ENCODE measurements around the gene USP43. TPM values are rescaled to one million over a fixed set of nuclear protein-coding genes. Genes with fewer than 3 reads are reported as not detected.
"Not testable (repeated sequence)": the region's sequence is repeated elsewhere in the genome, so short reads cannot be mapped to it uniquely, and the experiment has no call there.

USP43 gene, protein sequence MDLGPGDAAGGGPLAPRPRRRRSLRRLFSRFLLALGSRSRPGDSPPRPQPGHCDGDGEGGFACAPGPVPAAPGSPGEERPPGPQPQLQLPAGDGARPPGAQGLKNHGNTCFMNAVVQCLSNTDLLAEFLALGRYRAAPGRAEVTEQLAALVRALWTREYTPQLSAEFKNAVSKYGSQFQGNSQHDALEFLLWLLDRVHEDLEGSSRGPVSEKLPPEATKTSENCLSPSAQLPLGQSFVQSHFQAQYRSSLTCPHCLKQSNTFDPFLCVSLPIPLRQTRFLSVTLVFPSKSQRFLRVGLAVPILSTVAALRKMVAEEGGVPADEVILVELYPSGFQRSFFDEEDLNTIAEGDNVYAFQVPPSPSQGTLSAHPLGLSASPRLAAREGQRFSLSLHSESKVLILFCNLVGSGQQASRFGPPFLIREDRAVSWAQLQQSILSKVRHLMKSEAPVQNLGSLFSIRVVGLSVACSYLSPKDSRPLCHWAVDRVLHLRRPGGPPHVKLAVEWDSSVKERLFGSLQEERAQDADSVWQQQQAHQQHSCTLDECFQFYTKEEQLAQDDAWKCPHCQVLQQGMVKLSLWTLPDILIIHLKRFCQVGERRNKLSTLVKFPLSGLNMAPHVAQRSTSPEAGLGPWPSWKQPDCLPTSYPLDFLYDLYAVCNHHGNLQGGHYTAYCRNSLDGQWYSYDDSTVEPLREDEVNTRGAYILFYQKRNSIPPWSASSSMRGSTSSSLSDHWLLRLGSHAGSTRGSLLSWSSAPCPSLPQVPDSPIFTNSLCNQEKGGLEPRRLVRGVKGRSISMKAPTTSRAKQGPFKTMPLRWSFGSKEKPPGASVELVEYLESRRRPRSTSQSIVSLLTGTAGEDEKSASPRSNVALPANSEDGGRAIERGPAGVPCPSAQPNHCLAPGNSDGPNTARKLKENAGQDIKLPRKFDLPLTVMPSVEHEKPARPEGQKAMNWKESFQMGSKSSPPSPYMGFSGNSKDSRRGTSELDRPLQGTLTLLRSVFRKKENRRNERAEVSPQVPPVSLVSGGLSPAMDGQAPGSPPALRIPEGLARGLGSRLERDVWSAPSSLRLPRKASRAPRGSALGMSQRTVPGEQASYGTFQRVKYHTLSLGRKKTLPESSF
- under 1 TPM; 0.25 to 0.30 TPM for total RNA-seq

GRCh38 chr17:9644910-9645751 is at the start of gene USP43:
USP43 (plus strand) TSS chr17:9645517; CDS start chr17:9645633, 116 bp downstream.
- ChIA-PET POLR2A (interaction anchor here (0.6 kb wide), 1 partner anchor 1437 kb away, joined by 3 read pairs; no protein-coding TSS in a partner anchor), CTCF (no interaction called here)
- peak; percentile 18 for DNase-seq
- no peaks in the 10 kb centered on the region for H3K36me3 Mint-ChIP-seq (ENCODE audit: low read depth)
- H3K4me3 Mint-ChIP-seq: peak within 1 kb of the TSS; percentile 68
- peaks cover 14% of the 10 kb centered on the region for H3K4me1 Mint-ChIP-seq
- H3K27me3 Mint-ChIP-seq: peaks cover 52% of the 10 kb centered on the region
- H3K27ac Mint-ChIP-seq: no peak within 1 kb of the TSS
- H3K9me3 Mint-ChIP-seq: no peaks in the 10 kb centered on the region

DNA sequence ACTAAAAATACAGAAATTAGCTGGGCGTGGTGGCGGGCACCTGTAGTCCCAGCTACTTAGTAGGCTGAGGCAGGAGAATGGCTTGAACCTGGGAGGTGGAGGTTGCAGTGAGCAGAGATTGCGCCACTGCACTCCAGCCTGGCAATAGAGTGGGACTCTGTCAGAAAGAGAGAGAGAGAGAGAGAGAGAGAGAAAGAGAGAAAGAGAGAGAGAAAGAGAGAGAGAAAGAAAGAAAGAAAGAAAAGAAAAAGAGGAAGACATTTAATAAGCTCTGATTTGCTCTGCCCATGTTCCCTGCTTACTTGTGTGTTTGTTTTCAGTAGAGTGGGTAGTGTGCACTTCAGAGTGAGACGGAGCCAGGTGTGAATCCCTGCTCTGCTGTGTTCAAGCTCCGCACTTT is 47.7 kb upstream of the USP43 start:
- H3K4me1 Mint-ChIP-seq; H3K27me3 Mint-ChIP-seq; POLR2A ChIA-PET; H3K27ac Mint-ChIP-seq; H3K4me3 Mint-ChIP-seq; H3K36me3 Mint-ChIP-seq (ENCODE audit: low read depth); H3K9me3 Mint-ChIP-seq; DNase-seq: not testable (repeated sequence)
- CTCF ChIA-PET: interaction anchor here (0.9 kb wide), 1 partner anchor 20 kb away, joined by 3 read pairs; no protein-coding TSS in a partner anchor

DNA sequence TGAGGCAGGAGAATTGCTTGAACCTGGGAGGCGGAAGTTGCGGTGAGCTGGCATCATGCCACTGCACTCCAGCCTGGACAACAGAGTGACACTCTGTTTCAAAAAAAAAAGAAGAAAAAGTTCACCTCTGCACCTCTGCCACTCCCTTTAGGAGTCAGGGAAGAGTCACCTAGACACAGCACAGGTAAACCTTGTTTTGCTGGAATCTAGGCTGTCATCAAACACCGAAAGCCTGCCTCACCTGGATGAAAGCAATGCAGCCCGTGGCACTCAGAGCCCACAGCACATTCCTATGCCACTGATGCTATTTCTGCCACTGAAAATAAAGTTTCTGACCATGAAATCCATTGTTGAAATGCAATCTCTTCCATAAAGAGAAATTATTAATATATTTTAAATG is 46.7 kb upstream of the USP43 start:
- CTCF ChIA-PET: no interaction called here
- POLR2A ChIA-PET: no interaction called here

DNA sequence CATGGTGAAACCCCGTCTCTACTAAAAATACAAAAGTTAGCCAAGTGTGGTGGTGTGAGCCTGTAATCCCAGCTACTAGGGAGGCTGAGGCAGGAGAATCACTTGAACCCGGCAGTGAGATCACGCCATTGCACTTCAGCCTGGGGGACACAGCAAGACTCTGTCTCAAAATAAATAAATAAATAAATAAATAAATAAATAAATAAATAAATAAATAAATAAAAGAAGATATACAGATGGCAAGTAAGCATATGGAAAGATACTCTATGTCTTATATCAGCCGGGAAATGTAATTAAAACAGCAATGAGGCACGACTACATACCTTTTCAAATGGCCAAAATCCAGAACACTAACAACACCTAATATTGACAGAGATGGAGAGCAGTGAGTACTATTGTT is 40.7 kb upstream of the USP43 start:
- POLR2A ChIA-PET; CTCF ChIA-PET; H3K27ac Mint-ChIP-seq; H3K4me3 Mint-ChIP-seq; H3K36me3 Mint-ChIP-seq (ENCODE audit: low read depth); H3K4me1 Mint-ChIP-seq; H3K27me3 Mint-ChIP-seq; DNase-seq; H3K9me3 Mint-ChIP-seq: not testable (repeated sequence)

More for the DNA sequence above, 46.7 kb upstream of the USP43 start:
- Mint-ChIP-seq H3K27me3 (peaks cover 4% of the 10 kb centered on the region), H3K27ac (no peak overlapping the region), H3K36me3 (ENCODE audit: low read depth) (no peaks in the 10 kb centered on the region), H3K4me3 (no peak overlapping the region), H3K9me3 (no peaks in the 10 kb centered on the region), H3K4me1 (no peaks in the 10 kb centered on the region)
- DNase-seq: no peak

DNA sequence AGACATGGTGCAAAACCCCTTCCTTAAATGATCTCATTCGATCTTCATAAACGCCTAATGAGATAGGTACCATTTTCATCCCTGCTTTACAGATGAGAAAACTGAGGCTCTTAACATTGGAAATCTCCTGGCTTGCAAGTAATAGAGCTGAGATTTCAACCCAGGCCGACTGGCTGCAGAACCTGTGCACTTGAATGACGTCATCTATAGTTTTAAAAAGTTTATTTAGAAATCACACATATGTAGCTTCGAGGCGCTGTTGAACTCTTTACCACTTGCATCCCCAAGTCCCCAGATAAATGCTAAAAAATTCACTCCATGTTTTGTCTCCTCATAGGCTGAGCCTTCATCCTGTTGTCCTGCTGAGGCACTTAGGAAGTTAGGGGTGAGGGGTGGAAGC is 38.9 kb upstream of the USP43 start:
- Mint-ChIP-seq H3K27me3 (peaks cover 11% of the 10 kb centered on the region), H3K36me3 (ENCODE audit: low read depth) (no peaks in the 10 kb centered on the region), H3K4me1 (no peaks in the 10 kb centered on the region), H3K27ac (no peak overlapping the region), H3K4me3 (no peak overlapping the region), H3K9me3 (no peaks in the 10 kb centered on the region)
- POLR2A ChIA-PET: no interaction called here
- no peak for DNase-seq
- CTCF ChIA-PET: no interaction called here

- H3K36me3 Mint-ChIP-seq (ENCODE audit: low read depth); POLR2A ChIA-PET; CTCF ChIA-PET; H3K27ac Mint-ChIP-seq; DNase-seq; H3K4me1 Mint-ChIP-seq; H3K9me3 Mint-ChIP-seq; H3K4me3 Mint-ChIP-seq: not testable (repeated sequence)
- peaks cover 12% of the 10 kb centered on the region for H3K27me3 Mint-ChIP-seq
Observed at GRCh38 chr17:9607058-9607457, 38.3 kb upstream of the USP43 start.

- H3K4me3 Mint-ChIP-seq: no peak overlapping the region
- DNase-seq: no peak
- no peaks in the 10 kb centered on the region for H3K9me3 Mint-ChIP-seq
- no peaks in the 10 kb centered on the region for H3K36me3 Mint-ChIP-seq (ENCODE audit: low read depth)
- ChIA-PET POLR2A (no interaction called here), CTCF (no interaction called here)
- H3K27ac Mint-ChIP-seq: no peak overlapping the region
- H3K4me1 Mint-ChIP-seq: no peaks in the 10 kb centered on the region
- peaks cover 12% of the 10 kb centered on the region for H3K27me3 Mint-ChIP-seq
Observed at GRCh38 chr17:9611557-9611956, 33.8 kb upstream of the USP43 start.

- Mint-ChIP-seq H3K27me3 (peaks cover 12% of the 10 kb centered on the region), H3K27ac (no peak overlapping the region), H3K36me3 (ENCODE audit: low read depth) (no peaks in the 10 kb centered on the region), H3K4me3 (no peak overlapping the region), H3K9me3 (no peaks in the 10 kb centered on the region), H3K4me1 (no peaks in the 10 kb centered on the region)
- CTCF ChIA-PET: no interaction called here
- no peak for DNase-seq
- POLR2A ChIA-PET: no interaction called here
Observed at GRCh38 chr17:9612006-9612405, 33.3 kb upstream of the USP43 start.

DNA sequence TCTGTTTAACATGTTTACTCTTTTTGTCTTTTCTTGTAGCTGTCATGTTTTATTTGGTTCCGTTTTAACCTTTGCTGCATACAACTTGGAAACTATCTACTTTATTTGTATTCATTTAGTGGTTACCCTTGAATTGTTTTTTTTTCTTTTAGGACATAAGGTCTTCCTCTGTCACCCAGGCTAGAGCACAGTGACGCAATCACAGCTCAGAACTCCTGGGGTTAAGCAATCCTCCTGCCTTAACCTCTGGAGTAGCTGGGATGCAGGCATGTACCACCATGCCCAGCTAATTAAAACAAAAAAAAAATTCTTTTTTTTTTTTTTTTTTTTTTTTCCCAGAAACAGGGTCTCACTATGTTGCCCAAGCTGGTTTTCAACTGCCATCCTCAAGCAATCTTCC is 29.8 kb upstream of the USP43 start:
- H3K4me3 Mint-ChIP-seq: no peak overlapping the region

DNA sequence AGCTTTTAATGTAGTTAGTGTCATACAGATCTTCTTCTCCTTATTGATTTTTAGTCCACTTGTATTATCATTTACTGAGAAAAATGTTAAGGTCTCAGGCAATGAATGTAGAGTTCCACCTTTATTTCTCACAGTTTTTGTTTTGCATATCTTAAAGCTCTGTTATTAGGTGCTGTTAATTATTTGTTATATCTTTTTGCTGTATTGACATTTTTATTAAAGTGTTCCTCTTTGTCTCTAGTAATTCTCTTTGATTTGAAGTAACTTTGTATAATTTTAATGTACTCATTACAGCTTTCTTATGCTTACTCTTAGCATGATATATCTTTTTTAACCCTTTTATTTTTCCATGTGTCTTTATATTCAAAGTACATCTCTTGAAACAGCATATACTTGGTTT is 22.4 kb upstream of the USP43 start:
- Mint-ChIP-seq H3K9me3 (peaks cover 8% of the 10 kb centered on the region), H3K4me3 (no peak overlapping the region), H3K27me3 (peaks cover 4% of the 10 kb centered on the region), H3K36me3 (ENCODE audit: low read depth) (no peaks in the 10 kb centered on the region), H3K4me1 (no peaks in the 10 kb centered on the region), H3K27ac (no peak overlapping the region)
- DNase-seq: no peak
- POLR2A ChIA-PET: no interaction called here
- CTCF ChIA-PET: no interaction called here

More for the DNA sequence above, 29.8 kb upstream of the USP43 start:
- no peak for DNase-seq
- Mint-ChIP-seq H3K36me3 (ENCODE audit: low read depth) (no peaks in the 10 kb centered on the region), H3K27me3 (peaks cover 8% of the 10 kb centered on the region), H3K4me1 (no peaks in the 10 kb centered on the region), H3K27ac (no peak overlapping the region), H3K9me3 (no peaks in the 10 kb centered on the region)
- CTCF ChIA-PET: no interaction called here
- POLR2A ChIA-PET: no interaction called here

GRCh38 chr17:9628509-9628908 is 16.8 kb upstream of the USP43 start:
- Mint-ChIP-seq H3K36me3 (ENCODE audit: low read depth) (no peaks in the 10 kb centered on the region), H3K4me3 (no peak overlapping the region), H3K4me1 (no peaks in the 10 kb centered on the region), H3K27ac (no peak overlapping the region), H3K27me3 (peaks cover 11% of the 10 kb centered on the region), H3K9me3 (peaks cover 7% of the 10 kb centered on the region)
- POLR2A ChIA-PET: no interaction called here
- DNase-seq: no peak
- CTCF ChIA-PET: no interaction called here

GRCh38 chr17:9632741-9633140 is 12.6 kb upstream of the USP43 start:
- CTCF ChIA-PET: no interaction called here
- no peak overlapping the region for H3K27ac Mint-ChIP-seq

GRCh38 chr17:9635340-9635739 is 10.0 kb upstream of the USP43 start:
- H3K4me1 Mint-ChIP-seq: no peaks in the 10 kb centered on the region
- H3K27me3 Mint-ChIP-seq: peaks cover 9% of the 10 kb centered on the region
- H3K27ac Mint-ChIP-seq: no peak overlapping the region
- no peaks in the 10 kb centered on the region for H3K36me3 Mint-ChIP-seq (ENCODE audit: low read depth)
- H3K9me3 Mint-ChIP-seq: no peaks in the 10 kb centered on the region
- H3K4me3 Mint-ChIP-seq: no peak overlapping the region
- no peak for DNase-seq
- ChIA-PET CTCF (no interaction called here), POLR2A (no interaction called here)

More at GRCh38 chr17:9632741-9633140, 12.6 kb upstream of the USP43 start:
- DNase-seq: no peak
- no peaks in the 10 kb centered on the region for H3K4me1 Mint-ChIP-seq
- POLR2A ChIA-PET: no interaction called here
- no peak overlapping the region for H3K4me3 Mint-ChIP-seq
- peaks cover 3% of the 10 kb centered on the region for H3K9me3 Mint-ChIP-seq
- peaks cover 11% of the 10 kb centered on the region for H3K27me3 Mint-ChIP-seq
- no peaks in the 10 kb centered on the region for H3K36me3 Mint-ChIP-seq (ENCODE audit: low read depth)

Data from activated CD4-positive, alpha-beta memory T cell treated with anti-CD3 and anti-CD28 coated beads, Interleukin-2, amount 10 ng/mL, durations not matched to agents 7 days and 5 days (primary cell).